GM21529 (cell line): ENCODE measurements around the gene HCN3.
"Not testable (repeated sequence)": the region's sequence is repeated elsewhere in the genome, so short reads cannot be mapped to it uniquely, and the experiment has no call there.

Source experiments
- ATAC-seq: cut with Tn5 transposase; IDR thresholded peaks from one replicate; pipeline ENCODE4 v1.9.1; 2021; ENCODE audit not compliant: unreplicated experiment

The HCN3 gene

DNA sequence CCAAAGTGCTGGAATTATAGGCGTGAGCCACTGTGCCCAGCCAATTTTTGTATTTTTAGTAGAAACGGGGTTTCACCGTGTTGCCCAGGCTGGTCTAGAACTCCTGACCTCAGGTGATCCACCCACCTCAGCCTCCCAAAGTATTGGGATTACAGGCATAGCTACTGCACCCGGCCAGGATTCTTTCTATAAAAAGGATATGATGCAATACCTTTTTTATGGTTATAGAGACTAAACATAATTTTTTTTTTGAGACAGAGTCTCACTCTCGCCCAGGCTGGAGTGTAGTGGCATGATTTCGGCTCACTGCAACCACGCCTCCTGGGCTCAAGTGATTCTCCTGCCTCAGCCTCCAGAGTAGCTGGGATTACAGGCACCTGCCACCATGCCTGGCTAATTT lies 51.6 kb downstream of the HCN3 start:
- ATAC-seq: not testable (repeated sequence)

DNA sequence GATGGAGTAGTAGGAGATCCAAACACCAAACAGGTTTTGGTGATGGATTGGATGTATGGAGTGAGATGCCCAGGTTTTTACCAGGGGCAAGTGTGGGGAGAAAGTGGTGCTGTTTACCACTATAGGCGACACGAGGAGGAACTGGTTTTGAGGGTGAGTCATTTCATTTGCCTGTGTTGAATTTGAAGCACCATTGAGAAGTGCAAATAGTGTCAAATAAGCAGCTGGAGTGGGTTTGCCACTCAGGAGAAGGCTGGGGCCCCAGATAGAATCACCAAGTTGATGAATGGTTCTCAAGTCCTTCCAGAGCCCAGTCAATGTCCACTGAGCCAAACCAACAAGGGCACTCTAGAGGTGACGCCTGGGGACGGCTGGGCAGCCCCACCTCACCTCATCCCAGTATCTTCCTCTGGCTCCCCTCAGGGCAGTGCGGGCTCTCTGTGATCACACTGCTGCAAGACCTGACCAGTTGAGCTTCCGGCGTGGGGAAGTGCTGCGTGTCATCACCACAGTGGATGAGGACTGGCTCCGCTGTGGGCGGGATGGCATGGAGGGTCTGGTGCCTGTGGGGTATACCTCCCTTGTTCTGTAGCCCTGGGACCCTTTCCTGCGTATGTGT lies 52.8 kb downstream of the HCN3 start:
- ATAC-seq: no peak

DNA sequence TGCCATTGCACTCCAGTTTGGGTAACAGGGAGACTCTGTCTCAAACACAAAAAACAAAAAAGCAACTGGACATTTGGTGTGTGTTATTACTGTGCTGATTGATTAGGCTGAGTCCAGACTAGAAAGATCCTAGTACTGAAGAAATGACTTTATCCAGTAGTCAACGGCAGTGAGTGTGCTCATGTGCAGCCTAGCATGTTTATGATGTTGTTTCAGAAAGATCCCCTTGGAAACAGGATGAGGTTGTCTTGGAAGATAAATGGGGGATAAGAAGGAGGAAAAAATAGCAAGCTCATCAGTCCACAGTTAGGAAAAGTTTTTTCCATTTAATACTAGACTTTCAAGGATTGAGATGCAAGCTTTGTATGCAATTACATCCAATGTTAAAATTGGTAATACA lies 57.7 kb downstream of the HCN3 start:
- no peak for ATAC-seq
